Right atrium auricular region (tissue), 2 donors: Measurements from ENCODE around the gene OR1J4. TPM values are rescaled to one million over a fixed set of nuclear protein-coding genes. Genes with fewer than 3 reads are reported as not detected.

ENCODE experiments used
- DNase-seq: peaks from one replicate; pipeline ENCODE4 v3.0.0-alpha.2; 2019; ENCODE audit warnings: low spot score
- H3K27ac ChIP-seq, 2 donors: fragments of 200-600 bp; sonication (generic); 1 replicate in 1 of 2; 2 replicates in 1 of 2; pipeline ENCODE4 v1.5.1; 2016 to 2019
- H3K27me3 ChIP-seq, 2 donors: fragments of 200-600 bp; sonication (generic); one replicate each; pipeline versions ENCODE4 v1.5.1 to v1.6.0; 2017 to 2019
- H3K36me3 ChIP-seq: fragments of 200-600 bp; sonication (generic); one replicate; pipeline ENCODE4 v1.5.1; 2016
- H3K4me1 ChIP-seq, 2 donors: fragments of 200-600 bp; sonication (generic); one replicate each; pipeline versions ENCODE4 v1.5.1 to v1.6.0; 2017 to 2019
- H3K4me3 ChIP-seq, 2 donors: fragments of 200-600 bp; sonication (generic); 1 replicate in 1 of 2; 2 replicates in 1 of 2; pipeline ENCODE4 v1.5.1; 2017 to 2019; ENCODE audit warnings: mild to moderate bottlenecking in 1 of 2, moderate library complexity in 1 of 2
- H3K9me3 ChIP-seq, 2 donors: fragments of 200-600 bp; sonication (generic); one replicate each; pipeline ENCODE4 v1.5.1; 2019
- CTCF ChIP-seq, 2 donors: fragments of 200-600 bp; sonication (generic); IDR thresholded peaks; one replicate each; pipeline ENCODE4 v1.5.1; 2019; ENCODE audit warnings: antibody characterized with exemption in 2 of 2
- total RNA-seq, 2 donors: library from RNA; depleted of rRNA; stranded (reverse); fragments of >200 nt; gene quantifications; one replicate each; pipeline ENCODE4 v1.1.0, GENCODE V29; 2016

Gene OR1J4
- total RNA-seq, 2 donors from 2014 or later: not detected

GRCh38 chr9:122551371-122551770 is 32.4 kb downstream of the OR1J4 start:
- DNase-seq: no peak
- no peak overlapping the region for H3K27ac ChIP-seq
- no peak overlapping the region for H3K4me3 ChIP-seq
- H3K27me3 ChIP-seq: no peaks in the 10 kb centered on the region
- peaks cover 0 to 5% of the 10 kb centered on the region in 2 donors for H3K9me3 ChIP-seq
- no peak for TF ChIP-seq CTCF (IDR thresholded peaks at IDR 0.05)
- H3K36me3 ChIP-seq: no peaks in the 10 kb centered on the region
- H3K4me1 ChIP-seq: no peaks in the 10 kb centered on the region

- peaks cover 0 to 5% of the 10 kb centered on the region in 2 donors for H3K9me3 ChIP-seq
- TF ChIP-seq CTCF (IDR thresholded peaks at IDR 0.05): no peak
- no peaks in the 10 kb centered on the region for H3K4me1 ChIP-seq
- H3K4me3 ChIP-seq: no peak within 1 kb of the TSS
- no peak for DNase-seq
- H3K36me3 ChIP-seq: no peaks in the 10 kb centered on the region
- no peak within 1 kb of the TSS for H3K27ac ChIP-seq
- H3K27me3 ChIP-seq: no peaks in the 10 kb centered on the region
Measured at GRCh38 chr9:122552812-122553211, 33.9 kb downstream of the OR1J4 start, which contains the start of gene OR1N2. OR1N2 (plus strand) TSS chr9:122553112; CDS start chr9:122553212, 100 bp downstream.

DNA sequence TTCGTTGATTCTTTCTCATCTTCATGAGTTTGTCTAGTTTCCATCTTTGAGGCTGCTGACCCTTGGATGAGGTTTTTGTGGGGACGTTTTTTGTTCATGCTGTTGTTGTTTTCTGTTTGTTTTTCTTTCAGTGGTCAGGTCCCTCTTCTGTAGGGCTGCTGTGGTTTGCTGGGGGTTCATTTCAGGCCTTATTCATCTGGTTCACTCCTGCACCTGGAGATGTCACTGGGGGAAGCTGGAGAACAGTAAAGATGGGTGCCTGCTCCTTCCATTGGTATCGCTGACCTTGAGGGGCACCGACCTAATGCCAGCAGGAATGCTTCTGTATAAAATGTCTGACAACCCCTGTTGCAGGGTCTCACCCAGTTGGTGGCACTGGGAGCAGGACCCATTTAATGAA is 42.5 kb downstream of the OR1J4 start:
- no peak for TF ChIP-seq CTCF (IDR thresholded peaks at IDR 0.05)
- Histone ChIP-seq H3K4me1 (no peaks in the 10 kb centered on the region), H3K4me3 (no peak overlapping the region), H3K36me3 (no peaks in the 10 kb centered on the region), H3K9me3 (peaks cover 0 to 7% of the 10 kb centered on the region in 2 donors), H3K27ac (no peak overlapping the region), H3K27me3 (no peaks in the 10 kb centered on the region)
- DNase-seq: no peak

DNA sequence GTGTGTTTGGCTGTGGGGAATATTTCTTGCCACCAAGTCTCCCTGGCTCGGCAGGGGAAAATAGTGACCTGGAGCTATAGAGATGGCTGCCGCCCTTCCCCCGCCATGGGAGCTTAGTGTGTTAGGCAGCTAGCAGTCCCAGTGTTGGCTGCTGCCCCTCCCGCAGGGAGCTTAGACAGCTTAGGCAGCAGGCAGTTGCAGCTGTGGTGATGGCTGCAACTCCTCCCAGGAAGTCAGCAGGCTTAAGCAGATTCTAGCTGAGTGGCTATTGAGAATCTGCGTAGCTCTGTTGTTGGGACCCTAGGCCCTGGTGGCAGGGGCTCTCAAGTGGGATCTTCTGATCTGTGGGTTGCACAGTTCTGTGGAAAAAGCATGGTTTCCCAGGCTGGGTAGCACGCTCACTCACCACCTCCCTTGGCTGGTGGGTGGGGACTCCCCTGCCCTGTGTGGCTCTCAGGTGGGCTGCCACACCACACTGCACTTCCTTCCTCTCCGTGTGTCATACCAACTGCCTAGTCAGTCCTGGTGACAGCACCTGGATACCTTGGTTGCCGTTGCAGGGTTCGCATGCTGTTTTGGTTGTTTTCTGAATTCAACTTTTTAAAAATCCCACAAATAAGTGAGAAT is 43.3 kb downstream of the OR1J4 start:
- DNase-seq: no peak
- Histone ChIP-seq H3K9me3 (peaks cover 0 to 7% of the 10 kb centered on the region in 2 donors), H3K36me3 (no peaks in the 10 kb centered on the region), H3K4me3 (no peak overlapping the region), H3K27me3 (no peaks in the 10 kb centered on the region), H3K4me1 (no peaks in the 10 kb centered on the region), H3K27ac (no peak overlapping the region)
- TF ChIP-seq CTCF (IDR thresholded peaks at IDR 0.05): no peak

DNA sequence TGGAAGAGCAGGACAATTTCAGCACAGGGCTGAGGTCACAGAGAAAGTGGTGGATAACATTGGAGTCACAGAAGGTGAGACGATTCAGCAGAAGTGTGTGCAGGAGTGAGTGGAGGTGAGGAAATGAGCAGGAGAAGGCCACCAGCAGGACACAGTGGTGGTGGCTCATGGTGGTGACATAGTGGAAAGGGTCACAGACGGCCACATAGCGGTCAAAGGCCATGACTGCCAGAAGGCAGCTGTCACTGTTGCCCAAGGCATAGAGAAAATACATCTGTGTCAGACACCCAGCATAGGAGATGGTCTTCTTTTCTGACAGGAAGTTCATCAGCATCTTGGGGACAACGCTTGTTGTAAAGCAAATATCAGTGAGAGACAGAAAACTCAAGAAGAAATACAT is 49.0 kb downstream of the OR1J4 start:
- no peaks in the 10 kb centered on the region for H3K36me3 ChIP-seq
- H3K27ac ChIP-seq: no peak overlapping the region
- H3K4me3 ChIP-seq: no peak overlapping the region
- H3K4me1 ChIP-seq: no peaks in the 10 kb centered on the region
- H3K27me3 ChIP-seq: no peaks in the 10 kb centered on the region
- no peak for DNase-seq
- no peak for TF ChIP-seq CTCF (IDR thresholded peaks at IDR 0.05)
- peaks cover 0 to 7% of the 10 kb centered on the region in 2 donors for H3K9me3 ChIP-seq

Other genes with a start within 250 kb of the OR1J4 start
- gene PTGS1, start 148.1 kb upstream of the OR1J4 start, total RNA-seq: 10 to 100 TPM; 14.6 to 46.0 TPM
- gene OR1J1, start 41.2 kb upstream of the OR1J4 start, total RNA-seq: not detected
- not detected for gene OR1J2, start 8.3 kb upstream of the OR1J4 start, total RNA-seq
- not detected for gene OR1N1, start 8.2 kb downstream of the OR1J4 start, total RNA-seq
- gene OR1N2, start 34.0 kb downstream of the OR1J4 start, total RNA-seq: not detected
- gene OR1L8, start 64.2 kb downstream of the OR1J4 start, total RNA-seq: under 1 TPM; 0.43 to 0.48 TPM
- gene OR1Q1, start 95.6 kb downstream of the OR1J4 start, total RNA-seq: not detected
- gene OR1B1, start 138.5 kb downstream of the OR1J4 start, total RNA-seq: not detected
- gene OR1L1, start 142.6 kb downstream of the OR1J4 start, total RNA-seq: not detected
- not detected for gene OR1L3, start 156.0 kb downstream of the OR1J4 start, total RNA-seq
- not detected for gene OR1L4, start 204.8 kb downstream of the OR1J4 start, total RNA-seq
- not detected for gene OR1L6, start 223.2 kb downstream of the OR1J4 start, total RNA-seq